ENCODE results near the gene FOXK2.

DNA sequence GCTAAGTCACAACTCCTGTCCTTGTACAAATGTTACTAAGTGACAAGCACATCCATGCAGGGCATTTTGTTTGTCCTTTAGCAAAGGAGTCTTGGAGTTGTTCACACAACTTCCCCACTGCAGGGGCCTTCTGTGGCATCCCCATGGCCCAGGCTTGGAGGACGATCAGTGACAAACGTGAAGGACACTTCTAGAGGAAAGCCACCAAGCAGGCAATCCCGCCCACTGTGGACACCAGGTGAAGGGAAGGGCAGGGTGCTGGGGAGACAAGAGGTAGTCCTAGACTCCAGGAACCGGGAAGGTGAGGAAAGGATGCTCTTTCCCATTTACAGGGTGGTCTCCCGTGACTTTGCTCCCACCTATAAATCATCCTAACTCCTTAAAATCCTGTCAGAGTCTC is 124.6 kb downstream of the FOXK2 start:
- no peak for TF ChIP-seq POLR2A (IDR thresholded peaks at IDR 0.05)
- TF ChIP-seq, protein P1, sequence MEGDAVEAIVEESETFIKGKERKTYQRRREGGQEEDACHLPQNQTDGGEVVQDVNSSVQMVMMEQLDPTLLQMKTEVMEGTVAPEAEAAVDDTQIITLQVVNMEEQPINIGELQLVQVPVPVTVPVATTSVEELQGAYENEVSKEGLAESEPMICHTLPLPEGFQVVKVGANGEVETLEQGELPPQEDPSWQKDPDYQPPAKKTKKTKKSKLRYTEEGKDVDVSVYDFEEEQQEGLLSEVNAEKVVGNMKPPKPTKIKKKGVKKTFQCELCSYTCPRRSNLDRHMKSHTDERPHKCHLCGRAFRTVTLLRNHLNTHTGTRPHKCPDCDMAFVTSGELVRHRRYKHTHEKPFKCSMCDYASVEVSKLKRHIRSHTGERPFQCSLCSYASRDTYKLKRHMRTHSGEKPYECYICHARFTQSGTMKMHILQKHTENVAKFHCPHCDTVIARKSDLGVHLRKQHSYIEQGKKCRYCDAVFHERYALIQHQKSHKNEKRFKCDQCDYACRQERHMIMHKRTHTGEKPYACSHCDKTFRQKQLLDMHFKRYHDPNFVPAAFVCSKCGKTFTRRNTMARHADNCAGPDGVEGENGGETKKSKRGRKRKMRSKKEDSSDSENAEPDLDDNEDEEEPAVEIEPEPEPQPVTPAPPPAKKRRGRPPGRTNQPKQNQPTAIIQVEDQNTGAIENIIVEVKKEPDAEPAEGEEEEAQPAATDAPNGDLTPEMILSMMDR (IDR thresholded peaks at IDR 0.05): no peak
